Measurements from ENCODE around the gene SLF2. TPM values are rescaled to one million over a fixed set of nuclear protein-coding genes. Genes with fewer than 3 reads are reported as not detected.
A peak's percentile ranks its signal among the peaks of the same experiment; 100 is the strongest.

The SLF2 gene
- total RNA-seq, 3 donors from 2014 or later (not counting 1 experiment from before 2014, with no cell fraction given) = 24.2 to 35.4 (median 30.9) TPM

DNA sequence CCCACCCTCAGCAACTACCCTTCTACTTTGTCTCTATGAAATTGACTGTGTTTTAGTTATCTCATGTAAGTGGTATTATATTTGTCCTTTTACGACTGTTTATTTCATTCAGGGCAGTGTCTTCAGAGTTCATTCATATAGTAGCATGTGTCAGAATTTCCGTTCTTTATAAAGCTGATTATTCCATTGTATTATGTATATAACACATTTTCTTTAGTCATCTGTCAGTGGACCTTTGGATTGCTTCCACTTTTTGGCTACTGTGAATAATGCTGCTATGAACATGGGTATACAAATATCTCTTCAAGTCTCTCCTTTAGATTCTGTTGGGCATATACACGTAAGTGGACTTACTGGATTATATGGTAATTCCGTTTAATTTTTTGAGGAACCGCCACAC is 14.5 kb downstream of the SLF2 start:
- TF ChIP-seq, protein P1, sequence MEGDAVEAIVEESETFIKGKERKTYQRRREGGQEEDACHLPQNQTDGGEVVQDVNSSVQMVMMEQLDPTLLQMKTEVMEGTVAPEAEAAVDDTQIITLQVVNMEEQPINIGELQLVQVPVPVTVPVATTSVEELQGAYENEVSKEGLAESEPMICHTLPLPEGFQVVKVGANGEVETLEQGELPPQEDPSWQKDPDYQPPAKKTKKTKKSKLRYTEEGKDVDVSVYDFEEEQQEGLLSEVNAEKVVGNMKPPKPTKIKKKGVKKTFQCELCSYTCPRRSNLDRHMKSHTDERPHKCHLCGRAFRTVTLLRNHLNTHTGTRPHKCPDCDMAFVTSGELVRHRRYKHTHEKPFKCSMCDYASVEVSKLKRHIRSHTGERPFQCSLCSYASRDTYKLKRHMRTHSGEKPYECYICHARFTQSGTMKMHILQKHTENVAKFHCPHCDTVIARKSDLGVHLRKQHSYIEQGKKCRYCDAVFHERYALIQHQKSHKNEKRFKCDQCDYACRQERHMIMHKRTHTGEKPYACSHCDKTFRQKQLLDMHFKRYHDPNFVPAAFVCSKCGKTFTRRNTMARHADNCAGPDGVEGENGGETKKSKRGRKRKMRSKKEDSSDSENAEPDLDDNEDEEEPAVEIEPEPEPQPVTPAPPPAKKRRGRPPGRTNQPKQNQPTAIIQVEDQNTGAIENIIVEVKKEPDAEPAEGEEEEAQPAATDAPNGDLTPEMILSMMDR (IDR thresholded peaks at IDR 0.05) = no peak
- H3K4me1 ChIP-seq (ENCODE audit: control insufficient read depth, insufficient read depth, low read length) = no peaks in the 10 kb centered on the region
- DNase-seq (no peak), ATAC-seq (no peak)
- H3K9me3 Mint-ChIP-seq = no peaks in the 10 kb centered on the region
- no peak overlapping the region for H3K27ac ChIP-seq (ENCODE audit: low read length)
- peaks cover 91% of the 10 kb centered on the region for H3K36me3 ChIP-seq (ENCODE audit: control insufficient read depth, insufficient read depth, low read length)
- peaks cover 50% of the 10 kb centered on the region for H3K36me3 Mint-ChIP-seq
- peaks cover 12 to 25% of the 10 kb centered on the region in 2 donors for H3K4me1 Mint-ChIP-seq
- H3K27ac Mint-ChIP-seq = no peak overlapping the region
- 97% methylated on average over 3 of the region's 5 CpGs for WGBS (ENCODE audit: insufficient coverage)
- H3K9me3 ChIP-seq (ENCODE audit: control insufficient read depth, insufficient read depth, low read length) = no peaks in the 10 kb centered on the region
- H3K27me3 Mint-ChIP-seq (ENCODE audit: low read depth in 2 of 2) = no peaks in the 10 kb centered on the region
- H3K4me3 Mint-ChIP-seq = no peak overlapping the region
- H3K27me3 ChIP-seq (ENCODE audit: control insufficient read depth, insufficient read depth, low read length) = no peaks in the 10 kb centered on the region
- no peak overlapping the region for H3K4me3 ChIP-seq (ENCODE audit: low read length)
- intact Hi-C loops (cut with micrococcal nuclease) = no loop called here

DNA sequence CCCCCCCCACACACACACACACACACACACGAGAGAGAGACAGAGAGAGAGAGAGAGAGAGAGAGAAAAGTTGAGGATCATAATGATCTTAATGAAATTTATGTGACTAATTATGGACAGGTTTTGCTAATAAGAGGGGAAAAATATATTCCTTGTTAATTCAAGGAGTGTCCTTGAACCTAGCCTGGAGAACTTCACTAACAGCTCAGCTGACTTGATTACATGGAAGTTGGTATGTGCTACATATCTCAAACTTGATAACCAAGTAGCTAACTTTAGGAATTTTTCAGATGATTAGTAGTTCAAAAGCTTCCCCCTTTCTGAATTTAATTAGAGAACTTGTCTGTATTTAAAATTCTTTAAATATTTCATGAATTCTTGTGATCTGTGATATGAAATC is 15.3 kb downstream of the SLF2 start:
- Histone ChIP-seq H3K27ac (ENCODE audit: low read length) (no peak overlapping the region), H3K9me3 (ENCODE audit: control insufficient read depth, insufficient read depth, low read length) (no peaks in the 10 kb centered on the region), H3K36me3 (ENCODE audit: control insufficient read depth, insufficient read depth, low read length) (peaks cover 94% of the 10 kb centered on the region), H3K27me3 (ENCODE audit: control insufficient read depth, insufficient read depth, low read length) (no peaks in the 10 kb centered on the region), H3K4me3 (ENCODE audit: low read length) (no peak overlapping the region), H3K4me1 (ENCODE audit: control insufficient read depth, insufficient read depth, low read length) (no peaks in the 10 kb centered on the region)
- no CpG with 5 or more reads among the region's 1 CpG for WGBS (ENCODE audit: insufficient coverage)
- Mint-ChIP-seq H3K9me3 (no peaks in the 10 kb centered on the region), H3K27me3 (ENCODE audit: low read depth in 2 of 2) (no peaks in the 10 kb centered on the region), H3K4me3 (no peak overlapping the region), H3K27ac (no peak overlapping the region), H3K4me1 (peaks cover 12 to 25% of the 10 kb centered on the region in 2 donors), H3K36me3 (peaks cover 51% of the 10 kb centered on the region)
- intact Hi-C loops (cut with micrococcal nuclease) = no loop called here
- TF ChIP-seq, protein P1 (IDR thresholded peaks at IDR 0.05) = no peak
- no peak for DNase-seq
- ATAC-seq = no peak

DNA sequence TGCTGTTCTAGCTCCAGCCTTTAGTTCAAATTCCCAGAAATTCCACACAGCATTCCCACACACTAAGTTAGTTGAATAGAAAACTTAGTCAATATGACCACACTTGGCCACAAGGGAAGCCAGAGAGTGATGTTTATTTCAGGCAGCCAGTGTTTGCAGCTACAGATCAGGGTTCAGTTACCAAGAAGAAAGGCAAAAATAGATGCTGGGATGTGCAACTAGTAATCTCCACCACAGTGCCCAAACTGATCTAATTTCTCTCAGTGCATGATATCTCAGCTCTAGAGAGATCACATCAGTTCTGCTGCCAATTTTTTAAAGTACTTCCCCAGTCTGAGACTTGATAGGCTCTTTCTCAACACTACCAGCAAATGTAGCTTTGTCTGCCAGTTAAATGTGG is 17.6 kb downstream of the SLF2 start:
- H3K9me3 Mint-ChIP-seq = no peaks in the 10 kb centered on the region
- no peaks in the 10 kb centered on the region for H3K27me3 Mint-ChIP-seq (ENCODE audit: low read depth in 2 of 2)
- peak overlapping the region in 1 of 2 donors; percentile 39 for H3K27ac Mint-ChIP-seq
- Histone ChIP-seq H3K27me3 (ENCODE audit: control insufficient read depth, insufficient read depth, low read length) (no peaks in the 10 kb centered on the region), H3K4me3 (ENCODE audit: low read length) (no peak overlapping the region), H3K9me3 (ENCODE audit: control insufficient read depth, insufficient read depth, low read length) (no peaks in the 10 kb centered on the region), H3K4me1 (ENCODE audit: control insufficient read depth, insufficient read depth, low read length) (no peaks in the 10 kb centered on the region), H3K36me3 (ENCODE audit: control insufficient read depth, insufficient read depth, low read length) (peaks cover 79% of the 10 kb centered on the region), H3K27ac (ENCODE audit: low read length) (no peak overlapping the region)
- H3K4me3 Mint-ChIP-seq = no peak overlapping the region
- peaks cover 7 to 21% of the 10 kb centered on the region in 2 donors for H3K4me1 Mint-ChIP-seq
- DNase-seq (no peak), ATAC-seq (no peak)
- intact Hi-C loops (cut with micrococcal nuclease) = loop anchor here (10.0 kb wide), 1 partner anchor 366 kb away; no protein-coding TSS in a partner anchor
- H3K36me3 Mint-ChIP-seq = peaks cover 33% of the 10 kb centered on the region
- TF ChIP-seq, protein P1 (IDR thresholded peaks at IDR 0.05) = no peak

DNA sequence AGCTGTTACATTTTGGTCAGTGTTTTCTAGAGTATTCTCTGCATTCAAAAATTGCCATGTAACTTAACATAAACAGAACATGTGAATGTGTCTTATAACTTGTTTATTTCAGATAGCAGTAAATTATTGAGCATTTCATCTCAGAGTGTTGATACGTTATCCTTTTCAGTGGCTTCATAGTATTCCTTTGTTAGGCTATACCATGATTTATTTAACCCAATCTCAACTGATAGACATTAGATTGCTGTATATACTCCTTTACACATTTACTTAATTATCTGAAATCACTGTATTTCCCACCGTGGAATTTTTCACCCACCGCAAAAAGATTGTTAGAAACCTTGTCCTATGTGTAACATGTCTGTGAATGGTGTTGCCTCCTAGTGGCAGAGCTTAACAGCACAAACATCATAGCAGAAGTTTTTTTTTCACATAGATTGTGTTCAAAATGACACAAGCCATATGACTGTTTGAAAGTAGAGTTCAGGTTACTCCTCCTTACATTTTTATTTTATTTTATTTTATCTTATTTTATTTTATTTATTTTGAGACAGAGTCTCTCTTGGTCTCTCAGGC is 21.4 kb downstream of the SLF2 start:
- WGBS (ENCODE audit: insufficient coverage) = 100% methylated on average over 1 of the region's 3 CpGs
- Histone ChIP-seq H3K27ac (ENCODE audit: low read length) (no peak overlapping the region), H3K4me1 (ENCODE audit: control insufficient read depth, insufficient read depth, low read length) (no peaks in the 10 kb centered on the region), H3K4me3 (ENCODE audit: low read length) (no peak overlapping the region), H3K9me3 (ENCODE audit: control insufficient read depth, insufficient read depth, low read length) (no peaks in the 10 kb centered on the region), H3K27me3 (ENCODE audit: control insufficient read depth, insufficient read depth, low read length) (no peaks in the 10 kb centered on the region), H3K36me3 (ENCODE audit: control insufficient read depth, insufficient read depth, low read length) (peaks cover 62% of the 10 kb centered on the region)
- Mint-ChIP-seq H3K36me3 (peaks cover 19% of the 10 kb centered on the region), H3K9me3 (no peaks in the 10 kb centered on the region), H3K27me3 (ENCODE audit: low read depth in 2 of 2) (no peaks in the 10 kb centered on the region), H3K27ac (no peak overlapping the region), H3K4me1 (peaks cover 0 to 10% of the 10 kb centered on the region in 2 donors), H3K4me3 (no peak overlapping the region)
- intact Hi-C loops (cut with micrococcal nuclease) = loop anchor here (10.0 kb wide), 1 partner anchor 369 kb away; no protein-coding TSS in a partner anchor
- peak in 1 of 2 donors; percentile 41 for DNase-seq
- TF ChIP-seq, protein P1 (IDR thresholded peaks at IDR 0.05) = peak; percentile 39
- no peak for ATAC-seq
